HTR-8/SVneo (cell line): ENCODE measurements around the gene C4A.
"Not testable (repeated sequence)": the region's sequence is repeated elsewhere in the genome, so short reads cannot be mapped to it uniquely, and the experiment has no call there.

Experiments
- DNase-seq: peaks from one replicate; pipeline ENCODE4 v3.0.0; 2011; ENCODE audit warnings: low spot score, mixed read lengths; ENCODE audit not compliant: insufficient read length
- FAIRE-seq: peaks from 2 replicates; lab custom pipeline; 2011; peaks lifted over from hg19 to GRCh38; lab: Jason Lieb, UNC

Gene C4A

GRCh38 chr6:31978831-31979230, 3.0 kb upstream of the C4A start:
- no peak for FAIRE-seq
- DNase-seq = no peak

GRCh38 chr6:31979238-31979898, 2.5 kb upstream of the C4A start:
- DNase-seq = no peak

GRCh38 chr6:31980195-31980876, 1.5 kb upstream of the C4A start:
- DNase-seq, FAIRE-seq: not testable (repeated sequence)

More at GRCh38 chr6:31979238-31979898, 2.5 kb upstream of the C4A start:
- no peak for FAIRE-seq

- FAIRE-seq, DNase-seq: not testable (repeated sequence)
Measured at GRCh38 chr6:31980998-31981397, 859 bp upstream of the C4A start.

- FAIRE-seq, DNase-seq: not testable (repeated sequence)
Measured at GRCh38 chr6:31989363-31989762, 7.5 kb downstream of the C4A start.

- not testable (repeated sequence) for FAIRE-seq, DNase-seq
Measured at GRCh38 chr6:31994421-31994820, 12.6 kb downstream of the C4A start.

- FAIRE-seq, DNase-seq: not testable (repeated sequence)
Measured at GRCh38 chr6:31996385-31996784, 14.5 kb downstream of the C4A start.

GRCh38 chr6:32002546-32003268, 20.9 kb downstream of the C4A start:
- DNase-seq, FAIRE-seq: not testable (repeated sequence)

GRCh38 chr6:32003301-32003700, 21.4 kb downstream of the C4A start:
- not testable (repeated sequence) for FAIRE-seq, DNase-seq

- not testable (repeated sequence) for FAIRE-seq
Measured at GRCh38 chr6:32004393-32004792, 22.5 kb downstream of the C4A start.

GRCh38 chr6:32004864-32005537, 23.1 kb downstream of the C4A start:
- FAIRE-seq, DNase-seq: not testable (repeated sequence)

More at GRCh38 chr6:32004393-32004792, 22.5 kb downstream of the C4A start:
- not testable (repeated sequence) for DNase-seq

GRCh38 chr6:32005538-32005880, 23.7 kb downstream of the C4A start:
- FAIRE-seq, DNase-seq: not testable (repeated sequence)

GRCh38 chr6:32005991-32006529, 24.2 kb downstream of the C4A start:
- not testable (repeated sequence) for FAIRE-seq, DNase-seq

- FAIRE-seq, DNase-seq: not testable (repeated sequence)
Measured at GRCh38 chr6:32007086-32007485, 25.2 kb downstream of the C4A start.

- not testable (repeated sequence) for FAIRE-seq, DNase-seq
Measured at GRCh38 chr6:32008037-32008436, 26.2 kb downstream of the C4A start.

- not testable (repeated sequence) for FAIRE-seq, DNase-seq
Measured at GRCh38 chr6:32008616-32009015, 26.8 kb downstream of the C4A start.

- not testable (repeated sequence) for DNase-seq, FAIRE-seq
Measured at GRCh38 chr6:32009537-32009936, 27.7 kb downstream of the C4A start.

- FAIRE-seq, DNase-seq: not testable (repeated sequence)
Measured at GRCh38 chr6:32010856-32011530, 29.1 kb downstream of the C4A start.

- not testable (repeated sequence) for DNase-seq, FAIRE-seq
Measured at GRCh38 chr6:32012941-32013617, 31.2 kb downstream of the C4A start.
